HG03108 (cell line): ENCODE measurements around the gene NRL.

Experiments
- ATAC-seq: cut with Tn5 transposase; IDR thresholded peaks from one replicate; pipeline ENCODE4 v1.9.1; 2021; ENCODE audit warnings: moderate library complexity; ENCODE audit not compliant: unreplicated experiment

Gene NRL

DNA sequence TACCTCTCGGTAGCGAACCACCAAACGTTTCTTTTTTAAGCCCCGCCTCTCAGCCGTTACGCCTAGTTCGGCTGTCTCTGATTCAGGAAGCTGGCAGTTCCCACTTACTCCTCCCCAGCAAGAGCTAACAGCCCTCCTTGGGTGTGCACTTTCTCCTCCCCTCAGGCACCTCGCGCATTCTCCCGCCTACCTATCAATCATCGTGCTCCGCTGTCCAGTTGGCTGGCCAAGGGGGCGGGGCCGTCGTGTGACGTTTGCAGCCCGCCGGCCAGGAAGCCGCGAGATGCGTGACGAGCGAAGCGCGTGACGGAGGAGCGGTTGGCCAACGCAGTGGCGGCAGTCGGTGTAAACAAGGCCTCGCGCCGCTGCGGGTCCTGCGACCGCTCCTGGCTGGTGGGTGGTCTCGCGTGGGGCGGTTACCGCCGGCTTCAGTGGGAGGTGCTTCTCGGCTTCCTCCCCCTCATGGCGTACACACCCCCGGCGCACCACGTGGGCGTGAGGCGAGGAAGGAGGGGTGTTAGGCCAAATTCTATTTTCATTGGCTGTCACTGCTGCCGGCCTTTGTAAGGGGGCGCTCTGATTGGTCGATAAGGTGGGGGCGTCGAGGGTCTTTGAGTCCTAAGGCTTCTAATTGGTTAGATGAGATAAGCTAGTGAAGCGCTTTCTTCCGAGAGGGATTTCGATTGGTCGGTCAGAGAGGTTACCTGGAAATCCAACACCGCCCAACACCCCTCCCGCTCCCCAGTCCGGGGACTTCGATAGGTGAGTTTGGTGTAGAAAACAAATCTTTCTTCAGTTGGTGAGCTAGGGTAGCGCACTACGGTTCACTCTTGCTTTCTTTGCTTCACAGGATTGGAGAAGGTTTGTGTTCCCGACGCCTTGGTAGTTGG, at the start of gene NRL, which contains the start of gene DCAF11:
NRL (minus strand) TSS at position 418 of the 890 bp plus-strand sequence. CDS start 32,101 bp downstream, outside the sequence.
DCAF11 (plus strand) TSS at position 246 of the 890 bp plus-strand sequence. CDS start 818 bp downstream, outside the sequence.
- peak; percentile 79 for ATAC-seq

DNA sequence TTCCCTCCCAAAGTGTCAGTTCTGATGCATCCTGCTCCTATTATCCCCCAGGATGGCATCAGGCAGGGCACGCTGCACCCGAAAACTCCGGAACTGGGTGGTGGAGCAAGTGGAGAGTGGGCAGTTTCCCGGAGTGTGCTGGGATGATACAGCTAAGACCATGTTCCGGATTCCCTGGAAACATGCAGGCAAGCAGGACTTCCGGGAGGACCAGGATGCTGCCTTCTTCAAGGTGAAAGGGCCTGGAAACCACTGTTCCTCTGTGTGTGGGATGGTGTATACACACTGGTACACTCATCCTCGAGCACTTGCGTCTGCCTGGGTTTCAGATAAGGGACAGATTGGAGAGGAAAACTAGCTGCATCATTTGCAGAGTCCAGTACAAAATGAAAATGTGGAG, 47.3 kb upstream of the NRL start:
- no peak for ATAC-seq

GRCh38 chr14:24160850-24161804, 46.4 kb upstream of the NRL start, which contains the start of gene IRF9:
Gene IRF9 (plus strand): TSS chr14:24161265. CDS start chr14:24162145, 880 bp downstream.
- ATAC-seq: peak; percentile 81

DNA sequence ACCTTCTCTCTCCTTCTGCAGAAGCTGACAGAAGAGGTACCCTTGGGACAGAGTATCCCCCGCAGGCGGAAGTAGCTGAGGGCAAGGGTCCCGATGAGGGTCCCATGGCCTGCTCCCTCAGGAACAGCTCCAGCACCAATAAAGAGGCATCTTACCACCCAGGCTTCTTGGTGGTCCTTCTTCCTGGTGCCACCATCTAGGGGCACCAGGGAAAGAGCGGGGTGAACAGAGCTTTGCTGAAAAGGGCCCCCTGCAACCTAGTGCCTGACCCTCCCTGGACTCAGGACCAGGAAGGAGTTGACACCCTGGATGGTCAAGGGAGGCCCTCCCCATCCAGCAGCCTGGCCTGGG, 45.7 kb upstream of the NRL start:
- ATAC-seq: no peak

DNA sequence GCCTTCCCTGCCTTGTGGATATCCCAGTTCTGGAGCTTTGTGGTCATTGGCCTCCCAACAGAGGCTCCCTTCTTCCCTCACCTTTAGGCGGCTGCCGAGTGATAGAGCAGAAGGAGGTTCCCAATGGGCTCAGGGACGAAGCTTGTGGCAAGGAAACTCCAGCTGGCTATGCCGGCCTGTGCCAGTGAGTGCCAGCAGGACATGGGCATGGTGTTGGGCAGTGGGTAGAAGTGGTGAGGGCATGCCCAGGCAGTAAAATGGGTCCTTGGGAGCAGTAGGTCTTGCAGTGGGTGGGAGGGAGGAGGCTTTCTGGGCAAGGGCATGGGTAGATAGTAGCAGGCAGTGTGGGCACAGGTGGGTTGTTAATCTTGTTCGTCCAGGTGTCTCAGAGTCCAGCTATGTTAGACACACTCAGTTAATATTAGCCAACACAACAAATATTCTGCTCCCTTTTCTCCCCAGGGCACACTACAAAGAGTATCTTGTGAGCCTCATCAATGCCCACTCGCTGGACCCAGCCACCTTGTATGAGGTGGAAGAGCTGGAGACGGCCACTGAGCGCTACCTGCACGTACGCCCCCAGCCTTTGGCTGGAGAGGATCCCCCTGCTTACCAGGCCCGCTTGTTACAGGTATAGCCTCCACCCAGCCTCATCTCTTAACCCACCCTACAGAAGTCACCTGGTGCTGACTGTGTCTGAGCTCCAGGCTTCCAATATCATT, 45.2 kb upstream of the NRL start:
- ATAC-seq: no peak

DNA sequence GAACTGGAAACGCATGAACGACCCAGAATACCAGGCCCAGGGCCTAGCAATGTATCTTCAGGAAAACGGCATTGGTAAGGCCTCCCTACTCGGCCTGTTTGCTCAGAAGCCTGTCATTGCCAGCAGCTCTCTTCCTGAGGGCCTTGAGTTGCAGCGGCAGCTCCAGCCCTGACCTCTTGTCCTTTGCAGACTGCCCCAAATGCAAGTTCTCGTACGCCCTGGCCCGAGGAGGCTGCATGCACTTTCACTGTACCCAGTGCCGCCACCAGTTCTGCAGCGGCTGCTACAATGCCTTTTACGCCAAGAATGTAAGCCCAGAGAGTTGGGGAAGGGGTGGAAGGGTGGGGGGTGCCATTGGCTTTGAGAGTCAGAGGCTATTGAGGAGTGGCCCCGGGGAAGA, 42.6 kb upstream of the NRL start:
- ATAC-seq: no peak

GRCh38 chr14:24156840-24157239, 42.1 kb upstream of the NRL start:
- ATAC-seq: no peak

DNA sequence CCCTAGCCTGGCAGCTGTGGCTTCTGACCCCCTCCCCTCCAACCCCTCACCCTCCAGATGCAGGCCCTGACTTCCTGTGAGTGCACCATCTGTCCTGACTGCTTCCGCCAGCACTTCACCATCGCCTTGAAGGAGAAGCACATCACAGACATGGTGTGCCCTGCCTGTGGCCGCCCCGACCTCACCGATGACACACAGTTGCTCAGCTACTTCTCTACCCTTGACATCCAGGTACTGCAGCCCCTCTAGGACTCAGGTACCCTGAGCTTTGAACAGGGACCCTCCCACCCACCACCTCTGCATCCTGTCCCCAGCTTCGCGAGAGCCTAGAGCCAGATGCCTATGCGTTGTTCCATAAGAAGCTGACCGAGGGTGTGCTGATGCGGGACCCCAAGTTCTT, 40.4 kb upstream of the NRL start:
- no peak for ATAC-seq

GRCh38 chr14:24151404-24152080, 36.8 kb upstream of the NRL start:
- no peak for ATAC-seq

DNA sequence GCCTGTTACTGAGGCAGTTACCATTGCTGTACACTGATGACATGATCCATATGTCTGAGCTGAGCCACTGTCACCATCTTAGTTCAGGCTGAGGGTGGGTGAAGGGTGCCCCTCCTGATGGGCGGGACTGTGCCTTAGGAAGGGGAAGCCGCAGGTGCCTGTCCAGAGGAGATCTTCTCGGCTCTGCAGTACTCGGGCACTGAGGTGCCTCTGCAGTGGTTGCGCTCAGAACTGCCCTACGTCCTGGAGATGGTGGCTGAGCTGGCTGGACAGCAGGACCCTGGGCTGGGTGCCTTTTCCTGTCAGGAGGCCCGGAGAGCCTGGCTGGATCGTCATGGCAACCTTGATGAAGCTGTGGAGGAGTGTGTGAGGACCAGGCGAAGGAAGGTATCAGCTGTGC, 36.2 kb upstream of the NRL start:
- no peak for ATAC-seq

DNA sequence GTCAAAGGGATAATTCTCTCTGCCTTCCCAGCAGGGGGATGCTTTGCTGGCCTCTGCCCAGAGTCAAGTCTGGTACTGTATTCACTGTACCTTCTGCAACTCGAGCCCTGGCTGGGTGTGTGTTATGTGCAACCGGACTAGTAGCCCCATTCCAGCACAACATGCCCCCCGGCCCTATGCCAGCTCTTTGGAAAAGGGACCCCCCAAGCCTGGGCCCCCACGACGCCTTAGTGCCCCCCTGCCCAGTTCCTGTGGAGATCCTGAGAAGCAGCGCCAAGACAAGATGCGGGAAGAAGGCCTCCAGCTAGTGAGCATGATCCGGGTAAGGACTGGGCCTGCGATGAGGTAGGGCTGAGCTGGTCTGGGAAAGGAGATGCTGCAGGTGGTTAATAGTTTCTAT, 35.8 kb upstream of the NRL start:
- ATAC-seq: no peak

- ATAC-seq: no peak
Measured at GRCh38 chr14:24150061-24150460, 35.3 kb upstream of the NRL start.

GRCh38 chr14:24149302-24149969, 34.7 kb upstream of the NRL start:
- ATAC-seq: no peak

GRCh38 chr14:24147761-24148428, 33.1 kb upstream of the NRL start:
- no peak for ATAC-seq

DNA sequence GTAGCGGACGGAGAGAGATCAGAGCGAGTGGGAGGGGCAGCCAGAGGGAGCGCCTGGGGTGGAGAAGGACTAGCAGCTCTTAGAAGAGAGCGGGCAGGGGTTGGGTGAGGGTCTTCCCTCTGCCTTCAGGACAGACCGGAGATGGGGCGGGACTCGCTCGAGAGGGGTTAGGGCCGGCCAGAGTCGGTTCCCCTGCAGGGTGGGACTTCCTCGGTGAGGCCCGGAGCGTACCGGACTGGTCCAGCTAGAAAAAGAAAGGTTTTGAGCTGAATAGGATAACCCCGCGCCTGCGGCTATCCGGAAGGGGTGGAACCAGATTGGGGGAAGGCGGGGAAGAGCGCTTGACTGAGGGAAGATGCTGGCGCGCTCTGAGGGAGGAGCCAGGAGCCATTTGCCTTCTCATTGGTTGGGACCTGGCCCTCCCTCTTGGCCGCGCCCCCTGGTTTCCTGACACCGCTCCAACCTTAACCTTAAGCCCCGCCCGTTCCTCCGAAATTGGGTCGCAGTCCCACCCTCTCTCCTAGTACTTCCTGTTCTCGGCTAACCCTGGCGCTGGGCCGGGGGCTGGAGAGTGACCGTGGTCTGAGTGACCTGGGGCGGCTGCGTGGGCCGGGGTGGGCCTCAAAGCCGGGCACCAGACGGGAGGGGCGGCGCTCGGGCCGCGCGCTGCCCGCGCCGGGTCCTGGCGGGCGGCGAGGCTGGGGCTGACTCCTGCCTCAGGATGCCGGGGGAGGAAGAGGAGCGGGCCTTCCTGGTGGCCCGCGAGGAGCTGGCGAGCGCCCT, 32.4 kb upstream of the NRL start, which contains the start of gene RNF31:
RNF31 (plus strand) TSS at position 521 of the 783 bp plus-strand sequence; CDS start at position 722, 201 bp downstream.
- peak; percentile 79 for ATAC-seq

DNA sequence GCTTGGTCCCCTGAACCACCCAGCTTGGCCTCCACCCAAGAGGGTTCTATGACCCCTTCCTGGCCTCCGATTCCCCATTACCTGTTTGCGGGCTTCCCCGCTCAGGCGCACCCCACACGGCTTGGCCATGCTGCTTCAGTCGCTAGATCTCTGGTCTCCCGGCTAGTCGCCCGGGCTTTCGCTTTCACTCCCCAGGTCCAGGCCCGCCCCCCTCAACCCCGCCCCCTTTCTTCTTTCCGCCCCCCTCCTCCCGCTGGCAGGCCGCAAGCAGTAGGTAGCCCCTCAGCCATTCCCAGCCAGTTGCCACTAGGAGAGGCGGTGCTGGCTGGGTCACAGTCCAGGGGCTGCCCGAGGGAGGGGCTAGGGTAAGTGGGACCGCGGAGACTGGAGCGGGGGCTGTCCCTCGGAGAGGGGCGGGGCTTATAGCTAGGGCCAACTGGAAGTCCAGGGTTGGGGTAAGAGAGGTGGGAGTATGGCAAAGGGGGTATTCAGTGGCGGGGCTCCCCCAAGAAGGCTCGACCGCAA, 31.8 kb upstream of the NRL start, which contains the start of gene PSME2:
PSME2 (minus strand) TSS at position 158 of the 525 bp plus-strand sequence; CDS start at position 129, 29 bp downstream.
- peak; percentile 68 for ATAC-seq

GRCh38 chr14:24145690-24146452, 31.1 kb upstream of the NRL start:
- ATAC-seq: no peak
